Stimulated activated CD4-positive, alpha-beta T cell treated with anti-CD3 and anti-CD28 coated beads, Interleukin-4, amount 100 ng/mL, for 24 hours (primary cell): ENCODE results near the gene TBPL1.
"Not testable (repeated sequence)": the region's sequence is repeated elsewhere in the genome, so short reads cannot be mapped to it uniquely, and the experiment has no call there.

Source experiments
- DNase-seq: peaks from one replicate; pipeline ENCODE4 v3.0.0-alpha.2; 2020

The TBPL1 gene

GRCh38 chr6:133952815-133953633 is at the start of gene TBPL1:
TSS of gene TBPL1 (plus strand) at chr6:133953224. CDS start at chr6:133980126, 26,902 bp downstream.
- DNase-seq: peak; percentile 93

GRCh38 chr6:133903855-133904254 is 49.2 kb upstream of the TBPL1 start:
- DNase-seq: no peak

GRCh38 chr6:133906050-133906449 is 47.0 kb upstream of the TBPL1 start:
- DNase-seq: no peak

- peak; percentile 82 for DNase-seq
Observed at GRCh38 chr6:133916650-133917151, 36.3 kb upstream of the TBPL1 start.

- DNase-seq: no peak
Observed at GRCh38 chr6:133917781-133918180, 35.2 kb upstream of the TBPL1 start.

GRCh38 chr6:133918208-133918930 is 34.7 kb upstream of the TBPL1 start:
- DNase-seq: no peak

- no peak for DNase-seq
Observed at GRCh38 chr6:133919362-133919761, 33.7 kb upstream of the TBPL1 start.

GRCh38 chr6:133921249-133921859 is 31.7 kb upstream of the TBPL1 start:
- DNase-seq: peak; percentile 70

- DNase-seq: peak; percentile 68
Observed at GRCh38 chr6:133923938-133924593, 29.0 kb upstream of the TBPL1 start.

- not testable (repeated sequence) for DNase-seq
Observed at GRCh38 chr6:133931221-133931620, 21.8 kb upstream of the TBPL1 start.

GRCh38 chr6:133936352-133936751 is 16.7 kb upstream of the TBPL1 start:
- not testable (repeated sequence) for DNase-seq

GRCh38 chr6:133937909-133938308 is 15.1 kb upstream of the TBPL1 start:
- no peak for DNase-seq

GRCh38 chr6:133938533-133938932 is 14.5 kb upstream of the TBPL1 start:
- no peak for DNase-seq

GRCh38 chr6:133939778-133940667 is 13.0 kb upstream of the TBPL1 start:
- no peak for DNase-seq

- no peak for DNase-seq
Observed at GRCh38 chr6:133945158-133945557, 7.9 kb upstream of the TBPL1 start.

GRCh38 chr6:133947302-133947900 is 5.6 kb upstream of the TBPL1 start:
- DNase-seq: no peak

GRCh38 chr6:133948472-133948871 is 4.6 kb upstream of the TBPL1 start:
- no peak for DNase-seq

- DNase-seq: no peak
Observed at GRCh38 chr6:133951227-133951626, 1.8 kb upstream of the TBPL1 start.

GRCh38 chr6:133951881-133952814 is 876 bp upstream of the TBPL1 start:
- DNase-seq: peak; percentile 54
